T-cell (primary cell): ENCODE measurements around the gene ITSN1. TPM values are rescaled to one million over a fixed set of nuclear protein-coding genes. Genes with fewer than 3 reads are reported as not detected.
"Not testable (repeated sequence)": the region's sequence is repeated elsewhere in the genome, so short reads cannot be mapped to it uniquely, and the experiment has no call there.

Source experiments
- ATAC-seq, 4 experiments: fragments of 200-7000 bp in 3 of 4; fragments of 150-1000 bp in 1 of 4; cut with Tn5 transposase; replicated peaks in 1 of 4; 1 replicate in 3 of 4; 2 replicates in 1 of 4; pipeline ENCODE4 v1.10.0; 2021; ENCODE audit warnings: moderate library complexity in 3 of 4, mild to moderate bottlenecking in 2 of 4, moderate number of reproducible peaks in 1 of 4
- CTCF ChIA-PET, 2 donors: fragments of 300-600 bp; sonication (Branson Sonifier 250); formaldehyde crosslinking; loops; one replicate each; lab custom pipeline; 2022; ENCODE audit warnings: antibody characterized with exemption in 2 of 2; lab: Charles Lee
- POLR2A ChIA-PET, 2 donors: fragments of 300-600 bp; sonication (Branson Sonifier 250); formaldehyde crosslinking; loops; one replicate each; lab custom pipeline; 2022; ENCODE audit warnings: antibody characterized with exemption in 2 of 2; lab: Charles Lee
- DNase-seq, 35 experiments: peaks; one replicate each; pipeline versions ENCODE4 v3.0.0 to v3.0.0-alpha.2; 2013 to 2023
- H3K27ac ChIP-seq: one replicate; pipeline ENCODE4 v1.5.1; 2013; ENCODE audit warnings: low read length
- H3K27me3 ChIP-seq, 2 experiments: replicated peaks in 1 of 2; 1 replicate in 1 of 2; 2 replicates in 1 of 2; pipeline versions ENCODE4 v1.6.1 to v1.7.0; 2013; ENCODE audit warnings: low read length in 1 of 2, mixed read lengths in 1 of 2; ENCODE audit not compliant: control insufficient read depth in 2 of 2, insufficient read depth in 2 of 2; ENCODE audit errors: extremely low read depth in 1 of 2
- H3K36me3 ChIP-seq, 2 donors: 1 replicate in 1 of 2; 2 replicates in 1 of 2; pipeline versions ENCODE4 v1.6.1 to v1.7.0; 2013; ENCODE audit warnings: low read length in 1 of 2; ENCODE audit not compliant: control insufficient read depth in 2 of 2, insufficient read depth in 1 of 2; ENCODE audit errors: extremely low read depth in 1 of 2
- H3K4me1 ChIP-seq, 2 experiments: 1 replicate in 1 of 2; 2 replicates in 1 of 2; pipeline versions ENCODE4 v1.6.1 to v1.7.0; 2013; ENCODE audit warnings: low read length in 2 of 2, mixed read lengths in 1 of 2; ENCODE audit not compliant: insufficient read depth in 2 of 2, control insufficient read depth in 1 of 2; ENCODE audit errors: extremely low read depth in 1 of 2
- H3K4me3 ChIP-seq, 2 donors: 1 replicate in 1 of 2; 2 replicates in 1 of 2; pipeline versions ENCODE4 v1.5.1 to v1.7.0; 2013; ENCODE audit warnings: mild to moderate bottlenecking in 2 of 2, low read length in 1 of 2, moderate library complexity in 1 of 2; ENCODE audit not compliant: control insufficient read depth in 1 of 2; ENCODE audit errors: extremely low read depth in 1 of 2
- H3K9me3 ChIP-seq: 2 replicates; pipeline ENCODE4 v1.7.0; 2013
- H3K27ac Mint-ChIP-seq, 2 donors: one replicate each; pipeline ENCODE4 v1.8.0; 2020 to 2021; ENCODE audit warnings: mild to moderate bottlenecking in 2 of 2, mixed read lengths in 2 of 2
- H3K27me3 Mint-ChIP-seq, 2 donors: one replicate each; pipeline ENCODE4 v1.8.0; 2021 to 2022; ENCODE audit warnings: mixed read lengths in 2 of 2
- H3K36me3 Mint-ChIP-seq: one replicate; pipeline ENCODE4 v1.8.0; 2021; ENCODE audit warnings: mixed read lengths
- H3K4me1 Mint-ChIP-seq, 3 donors: one replicate each; pipeline ENCODE4 v1.8.0; 2020 to 2022; ENCODE audit warnings: mixed read lengths in 3 of 3, mild to moderate bottlenecking in 1 of 3
- H3K4me3 Mint-ChIP-seq, 3 donors: one replicate each; pipeline ENCODE4 v1.8.0; 2020 to 2022; ENCODE audit warnings: mild to moderate bottlenecking in 3 of 3, mixed read lengths in 3 of 3, moderate library complexity in 3 of 3
- H3K9me3 Mint-ChIP-seq, 3 donors: one replicate each; pipeline ENCODE4 v1.8.0; 2020 to 2022; ENCODE audit warnings: mixed read lengths in 3 of 3
- WGBS: methylation state at CpG from one replicate; pipeline ENCODE4 v1.1.5; 2013; ENCODE audit warnings: missing lambda C conversion rate; ENCODE audit not compliant: insufficient coverage; 5-methylcytosine and 5-hydroxymethylcytosine counted together
- total RNA-seq, 35 experiments: library from RNA in 6 of 35; stranded (reverse) in 6 of 35; fragments of 120-200 nt in 1 of 35; gene quantifications; one replicate each; pipeline versions ENCODE4 v1.2.1 to v1.2.4 and lab custom pipeline; 2013 to 2026

ITSN1 gene
- total RNA-seq, 5 donors from 2014 or later (not counting 1 experiment from before 2014, with no cell fraction given) = 2.3 to 3.9 (median 3.0) TPM

- Histone ChIP-seq H3K4me1 (peaks cover 3% of the 10 kb centered on the region in 2 experiments), H3K9me3 (no peaks in the 10 kb centered on the region), H3K4me3 (peak overlapping the region in 1 of 2 donors; percentile 27), H3K36me3 (no peaks in the 10 kb centered on the region), H3K27ac (peak overlapping the region; percentile 63), H3K27me3 (peaks cover 0 to 7% of the 10 kb centered on the region in 2 experiments)
- Mint-ChIP-seq H3K36me3 (peaks cover 3% of the 10 kb centered on the region), H3K27ac (peak overlapping the region; percentile 19 to 83), H3K4me3 (peak overlapping the region; percentile 0 to 34 (median 23)), H3K4me1 (peaks cover 7 to 11% (median 9%) of the 10 kb centered on the region in 3 donors), H3K9me3 (peaks cover 0 to 11% (median 0%) of the 10 kb centered on the region in 3 donors), H3K27me3 (no peaks in the 10 kb centered on the region)
- peak in 2 of 35 experiments; percentile 1 to 8 for DNase-seq
- ChIA-PET CTCF (interaction anchor here in 1 of 2 donors (0.7 kb wide), 1 partner anchor 896 kb away, joined by 3 read pairs; no protein-coding TSS in a partner anchor), POLR2A (no interaction called here)
- 70% methylated on average over 5 of the region's 10 CpGs for WGBS
- peak in 2 of 4 experiments; percentile 20 to 42 for ATAC-seq
These were observed 61.7 kb downstream of the ITSN1 start for GRCh38 chr21:33703750-33704606.

GRCh38 chr21:33707846-33708245, 65.5 kb downstream of the ITSN1 start:
- no peak overlapping the region for H3K27ac ChIP-seq
- Mint-ChIP-seq H3K4me3 (no peak overlapping the region), H3K9me3 (peaks cover 0 to 17% (median 0%) of the 10 kb centered on the region in 3 donors), H3K4me1 (peaks cover 7 to 11% (median 9%) of the 10 kb centered on the region in 3 donors), H3K27ac (no peak overlapping the region), H3K27me3 (no peaks in the 10 kb centered on the region), H3K36me3 (peaks cover 5% of the 10 kb centered on the region)
- CTCF ChIA-PET = no interaction called here
- H3K36me3 ChIP-seq = no peaks in the 10 kb centered on the region
- no peak for ATAC-seq
- no peak overlapping the region for H3K4me3 ChIP-seq
- no peaks in the 10 kb centered on the region for H3K9me3 ChIP-seq
- H3K4me1 ChIP-seq = peaks cover 3% of the 10 kb centered on the region in 2 experiments
- DNase-seq = no peak
- H3K27me3 ChIP-seq = no peaks in the 10 kb centered on the region
- POLR2A ChIA-PET = no interaction called here

GRCh38 chr21:33708874-33709273, 66.6 kb downstream of the ITSN1 start:
- POLR2A ChIA-PET = no interaction called here

GRCh38 chr21:33712022-33712803, 69.9 kb downstream of the ITSN1 start:
- CTCF ChIA-PET = no interaction called here
- H3K4me3 Mint-ChIP-seq = no peak overlapping the region
- H3K36me3 ChIP-seq = no peaks in the 10 kb centered on the region
- no peak overlapping the region for H3K4me3 ChIP-seq
- DNase-seq (no peak), ATAC-seq (no peak)
- 71% methylated on average over 2 of the region's 3 CpGs for WGBS
- no peaks in the 10 kb centered on the region for H3K4me1 ChIP-seq
- no peak overlapping the region for H3K27ac ChIP-seq
- H3K4me1 Mint-ChIP-seq = peaks cover 0 to 1% (median 0%) of the 10 kb centered on the region in 3 donors
- H3K9me3 ChIP-seq = no peaks in the 10 kb centered on the region
- peaks cover 0 to 17% (median 0%) of the 10 kb centered on the region in 3 donors for H3K9me3 Mint-ChIP-seq
- peaks cover 0 to 2% of the 10 kb centered on the region in 2 experiments for H3K27me3 ChIP-seq
- peaks cover 5% of the 10 kb centered on the region for H3K36me3 Mint-ChIP-seq
- POLR2A ChIA-PET = interaction anchor here in 1 of 2 donors (0.6 kb wide), 1 partner anchor 21 kb away, joined by 4 read pairs; no protein-coding TSS in a partner anchor
- peaks cover 0 to 4% of the 10 kb centered on the region in 2 donors for H3K27me3 Mint-ChIP-seq
- no peak overlapping the region for H3K27ac Mint-ChIP-seq

More at GRCh38 chr21:33708874-33709273, 66.6 kb downstream of the ITSN1 start:
- Histone ChIP-seq H3K9me3 (no peaks in the 10 kb centered on the region), H3K4me1 (peaks cover under 1 to 1% of the 10 kb centered on the region in 2 experiments), H3K27ac (no peak overlapping the region), H3K27me3 (no peaks in the 10 kb centered on the region), H3K4me3 (no peak overlapping the region), H3K36me3 (no peaks in the 10 kb centered on the region)
- H3K36me3 Mint-ChIP-seq = peaks cover 5% of the 10 kb centered on the region
- no CpG with 5 or more reads among the region's 2 CpGs for WGBS
- H3K27ac Mint-ChIP-seq = no peak overlapping the region
- DNase-seq (no peak), ATAC-seq (no peak)
- peaks cover 4 to 7% (median 6%) of the 10 kb centered on the region in 3 donors for H3K4me1 Mint-ChIP-seq
- peaks cover 0 to 17% (median 0%) of the 10 kb centered on the region in 3 donors for H3K9me3 Mint-ChIP-seq
- peaks cover 0 to under 1% of the 10 kb centered on the region in 2 donors for H3K27me3 Mint-ChIP-seq
- CTCF ChIA-PET = no interaction called here
- H3K4me3 Mint-ChIP-seq = no peak overlapping the region

- Mint-ChIP-seq H3K9me3 (no peaks in the 10 kb centered on the region), H3K4me1 (peaks cover 0 to 1% (median 0%) of the 10 kb centered on the region in 3 donors), H3K36me3 (peaks cover 3% of the 10 kb centered on the region), H3K27me3 (peaks cover 0 to 1% of the 10 kb centered on the region in 2 donors), H3K4me3 (no peak overlapping the region), H3K27ac (no peak overlapping the region)
- no peak overlapping the region for H3K27ac ChIP-seq
- ATAC-seq = no peak
- DNase-seq = no peak
- ChIA-PET POLR2A (no interaction called here), CTCF (no interaction called here)
- H3K4me1 ChIP-seq = no peaks in the 10 kb centered on the region
- H3K4me3 ChIP-seq = no peak overlapping the region
- H3K36me3 ChIP-seq = no peaks in the 10 kb centered on the region
- H3K9me3 ChIP-seq = no peaks in the 10 kb centered on the region
- peaks cover 0 to 2% of the 10 kb centered on the region in 2 experiments for H3K27me3 ChIP-seq
- WGBS = no CpG with 5 or more reads among the region's 2 CpGs
These were observed 78.8 kb downstream of the ITSN1 start for GRCh38 chr21:33721081-33721480.

- CTCF ChIA-PET = not testable (repeated sequence)
These were observed 86.8 kb downstream of the ITSN1 start for GRCh38 chr21:33729139-33729538.

More at GRCh38 chr21:33729139-33729538, 86.8 kb downstream of the ITSN1 start:
- H3K27ac ChIP-seq, H3K27ac Mint-ChIP-seq, H3K4me1 Mint-ChIP-seq, H3K27me3 Mint-ChIP-seq, H3K4me3 ChIP-seq, POLR2A ChIA-PET, DNase-seq, H3K4me3 Mint-ChIP-seq, H3K36me3 Mint-ChIP-seq, ATAC-seq, H3K9me3 Mint-ChIP-seq, H3K4me1 ChIP-seq, H3K36me3 ChIP-seq, H3K9me3 ChIP-seq, H3K27me3 ChIP-seq: not testable (repeated sequence)
- WGBS = no CpG with 5 or more reads among the region's 3 CpGs
